ENCODE results near the gene SPPL3.

Gene SPPL3

GRCh38 chr12:120944645-120945217, 40.6 kb upstream of the SPPL3 start (continued):
- TF ChIP-seq ZNF518A (tag by site-specific recombination; conservative IDR thresholded peaks at IDR 0.05; ENCODE audit: low read depth) (no peak), ZNF155 (tag by site-specific recombination; IDR thresholded peaks at IDR 0.05) (no peak), HOXA7 (CRISPR knock-in tag; IDR thresholded peaks at IDR 0.05; ENCODE audit: borderline replicate concordance) (no peak), PRDM10 (tag by site-specific recombination; IDR thresholded peaks at IDR 0.05) (0 out of 2 replicates have a peak, but pooled peaks have one; percentile 14), ZNF792 (tag by site-specific recombination; IDR thresholded peaks at IDR 0.05) (no peak), ZNF768 (tag by site-specific recombination; IDR thresholded peaks at IDR 0.05) (no peak), ZNF76 (tag by site-specific recombination; IDR thresholded peaks at IDR 0.05; ENCODE audit: borderline replicate concordance, low read depth) (no peak), GLI2 (tag by site-specific recombination; IDR thresholded peaks at IDR 0.05; ENCODE audit: borderline replicate concordance, low read depth) (no peak), KLF16 (tag by site-specific recombination; IDR thresholded peaks at IDR 0.05) (no peak), ZNF654 (tag by site-specific recombination; IDR thresholded peaks at IDR 0.05; ENCODE audit: low read depth) (peak; percentile 28), ZBTB1 (tag by site-specific recombination; IDR thresholded peaks at IDR 0.05) (no peak), ZNF335 (tag by site-specific recombination; conservative IDR thresholded peaks at IDR 0.05) (0 out of 2 replicates have a peak, but pooled peaks have one; percentile 36), ZNF639 (tag by site-specific recombination; IDR thresholded peaks at IDR 0.05) (no peak), ZNF157 (tag by site-specific recombination; IDR thresholded peaks at IDR 0.05) (no peak)

- Histone ChIP-seq H3K4me1 (ENCODE audit: control insufficient read depth, insufficient read depth, low read length) (no peaks in the 10 kb centered on the region), H3K4me3 (ENCODE audit: low read depth, low read length) (no peak overlapping the region), H3K9me3 (ENCODE audit: control insufficient read depth, insufficient read depth, low read depth, low read length) (no peaks in the 10 kb centered on the region), H3K36me3 (ENCODE audit: control insufficient read depth in 2 of 2, insufficient read depth in 1 of 2, low read length in 2 of 2) (no peaks in the 10 kb centered on the region), H3K27ac (ENCODE audit: extremely low read depth, low read depth, low read length) (no peak overlapping the region)
- ChIA-PET POLR2A (interaction anchor here (1.5 kb wide), 1 partner anchor 28 kb away, joined by 4 read pairs; no protein-coding TSS in a partner anchor), CTCF (interaction anchor here (0.6 to 1.9 kb wide), 7 partner anchors 11 to 1392 kb away, joined by 3 to 14 read pairs (median 4); no protein-coding TSS in a partner anchor)
- no peak for TF ChIP-seq ZNF214 (tag by site-specific recombination; IDR thresholded peaks at IDR 0.05; ENCODE audit: borderline replicate concordance)
- TF ChIP-seq, protein P1, sequence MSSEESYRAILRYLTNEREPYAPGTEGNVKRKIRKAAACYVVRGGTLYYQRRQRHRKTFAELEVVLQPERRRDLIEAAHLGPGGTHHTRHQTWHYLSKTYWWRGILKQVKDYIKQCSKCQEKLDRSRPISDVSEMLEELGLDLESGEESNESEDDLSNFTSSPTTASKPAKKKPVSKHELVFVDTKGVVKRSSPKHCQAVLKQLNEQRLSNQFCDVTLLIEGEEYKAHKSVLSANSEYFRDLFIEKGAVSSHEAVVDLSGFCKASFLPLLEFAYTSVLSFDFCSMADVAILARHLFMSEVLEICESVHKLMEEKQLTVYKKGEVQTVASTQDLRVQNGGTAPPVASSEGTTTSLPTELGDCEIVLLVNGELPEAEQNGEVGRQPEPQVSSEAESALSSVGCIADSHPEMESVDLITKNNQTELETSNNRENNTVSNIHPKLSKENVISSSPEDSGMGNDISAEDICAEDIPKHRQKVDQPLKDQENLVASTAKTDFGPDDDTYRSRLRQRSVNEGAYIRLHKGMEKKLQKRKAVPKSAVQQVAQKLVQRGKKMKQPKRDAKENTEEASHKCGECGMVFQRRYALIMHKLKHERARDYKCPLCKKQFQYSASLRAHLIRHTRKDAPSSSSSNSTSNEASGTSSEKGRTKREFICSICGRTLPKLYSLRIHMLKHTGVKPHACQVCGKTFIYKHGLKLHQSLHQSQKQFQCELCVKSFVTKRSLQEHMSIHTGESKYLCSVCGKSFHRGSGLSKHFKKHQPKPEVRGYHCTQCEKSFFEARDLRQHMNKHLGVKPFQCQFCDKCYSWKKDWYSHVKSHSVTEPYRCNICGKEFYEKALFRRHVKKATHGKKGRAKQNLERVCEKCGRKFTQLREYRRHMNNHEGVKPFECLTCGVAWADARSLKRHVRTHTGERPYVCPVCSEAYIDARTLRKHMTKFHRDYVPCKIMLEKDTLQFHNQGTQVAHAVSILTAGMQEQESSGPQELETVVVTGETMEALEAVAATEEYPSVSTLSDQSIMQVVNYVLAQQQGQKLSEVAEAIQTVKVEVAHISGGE (tag by site-specific recombination; conservative IDR thresholded peaks at IDR 0.05; ENCODE audit: low read depth) = no peak
- TF ChIP-seq ZNF654 (tag by site-specific recombination; IDR thresholded peaks at IDR 0.05; ENCODE audit: low read depth) = no peak
- TF ChIP-seq CTCF (tag by site-specific recombination; IDR thresholded peaks at IDR 0.05) = no peak
- no peak for TF ChIP-seq MEIS1 (CRISPR knock-in tag; IDR thresholded peaks at IDR 0.05; ENCODE audit: borderline replicate concordance)
- no peak for TF ChIP-seq ZNF24 (tag by site-specific recombination; IDR thresholded peaks at IDR 0.05)
Measured at GRCh38 chr12:120943482-120943881, 39.3 kb upstream of the SPPL3 start.

All from HEK293 (cell line).